Measurements from ENCODE around the gene MMP25. TPM values are rescaled to one million over a fixed set of nuclear protein-coding genes. Genes with fewer than 3 reads are reported as not detected.

Gene MMP25
- total and polyA plus RNA-seq, 10 of the 15 experiments (the other 5 are each of a cell fraction or from before 2014, with no cell fraction given) = 0.03 to 0.36 (median 0.13) TPM; not detected in 1

GRCh38 chr16:3038256-3038655, 8.1 kb upstream of the MMP25 start (continued):
- TF ChIP-seq NFYA (IDR thresholded peaks at IDR 0.05; ENCODE audit: borderline replicate concordance, low read depth, low read length) (no peak), BHLHE40 (IDR thresholded peaks at IDR 0.05; ENCODE audit: borderline replicate concordance in 1 of 2, low read depth in 2 of 2, low read length in 1 of 2) (no peak), MYB (IDR thresholded peaks at IDR 0.05; ENCODE audit: borderline replicate concordance, low read depth, low read length) (no peak), ATF7 (IDR thresholded peaks at IDR 0.05; ENCODE audit: low read depth) (no peak), CREB1 (IDR thresholded peaks at IDR 0.05; ENCODE audit: low read depth) (no peak), CEBPB (IDR thresholded peaks at IDR 0.05; ENCODE audit: borderline replicate concordance in 1 of 2, low read depth in 2 of 2, low read length in 2 of 2) (no peak)

GRCh38 chr16:3038896-3039295, 7.5 kb upstream of the MMP25 start:
- CTCF ChIA-PET = interaction anchor here (9.0 kb wide), 1 partner anchor 9 kb away, joined by 76 read pairs; no protein-coding TSS in a partner anchor
- H3K9me3 ChIP-seq (replicated peaks; ENCODE audit: control insufficient read depth, insufficient read depth, low read length) = no peaks in the 10 kb centered on the region
- H3K9ac ChIP-seq (ENCODE audit: control insufficient read depth, insufficient read depth, low read length) = no peak overlapping the region
- no peaks in the 10 kb centered on the region for H3K4me1 ChIP-seq (ENCODE audit: control insufficient read depth, insufficient read depth, low read length)
- H3K79me2 ChIP-seq (ENCODE audit: control insufficient read depth, insufficient read depth, low read length) = no peaks in the 10 kb centered on the region
- no peak overlapping the region for H2AFZ ChIP-seq (ENCODE audit: control insufficient read depth, low read depth, low read length)
- H3K27me3 ChIP-seq (replicated peaks in 1 of 2; ENCODE audit: control insufficient read depth in 2 of 2, insufficient read depth in 2 of 2, low read length in 1 of 2) = peaks cover 8 to 19% of the 10 kb centered on the region in 2 experiments; a peak in 3 of 4 replicates
- RAD21 ChIA-PET (ENCODE audit: unreplicated experiment) = no interaction called here
- TF ChIP-seq CBFB (IDR thresholded peaks at IDR 0.05; ENCODE audit: low read depth) (no peak), PAX8 (IDR thresholded peaks at IDR 0.05) (no peak), NKRF (conservative IDR thresholded peaks at IDR 0.05) (no peak), ETV6 (conservative IDR thresholded peaks at IDR 0.05 in 1 of 2, IDR thresholded peaks at IDR 0.05 in 1 of 2; ENCODE audit: borderline replicate concordance in 1 of 2, low read depth in 1 of 2) (no peak), ATF7 (IDR thresholded peaks at IDR 0.05; ENCODE audit: low read depth) (no peak), TAF1 (IDR thresholded peaks at IDR 0.05; ENCODE audit: borderline replicate concordance, low read depth, low read length) (no peak), NR2C1 (IDR thresholded peaks at IDR 0.05) (no peak), HCFC1 (IDR thresholded peaks at IDR 0.05; ENCODE audit: low read length) (no peak)
- ATAC-seq (no peak), DNase-seq (ENCODE audit: low read depth, low spot score) (no peak), FAIRE-seq (no peak)
- SMC1A ChIA-PET (ENCODE audit: uncharacterized antibody, unreplicated experiment) = no interaction called here
- POLR2A ChIA-PET = no interaction called here
- intact Hi-C loops (cut with micrococcal nuclease; ENCODE audit: unreplicated experiment) = no loop called here
- no peaks in the 10 kb centered on the region for H3K36me3 ChIP-seq (ENCODE audit: control insufficient read depth in 2 of 2, insufficient read depth in 2 of 2, low read length in 1 of 2)
- no peak overlapping the region for H3K27ac ChIP-seq (ENCODE audit: control insufficient read depth, insufficient read depth)
- H3K4me3 ChIP-seq = no peak overlapping the region
- in situ Hi-C loops (cut with MboI) = no loop called here
- H3K4me2 ChIP-seq (ENCODE audit: control insufficient read depth, insufficient read depth) = no peak overlapping the region
- WGBS (ENCODE audit: insufficient coverage, insufficient replicate concordance, low lambda C conversion rate, missing lambda C conversion rate) = 69% methylated on average over 5 of the region's 5 CpGs
- no TSS peak for BruUV-seq (replicated peaks)
- no peaks in the 10 kb centered on the region for H4K20me1 ChIP-seq (ENCODE audit: control insufficient read depth, insufficient read depth)
